Measurements from ENCODE around the gene PRKCE. TPM values are rescaled to one million over a fixed set of nuclear protein-coding genes. Genes with fewer than 3 reads are reported as not detected.

Gene PRKCE
- total and polyA plus RNA-seq, 2 donors (not counting 3 experiments of a cell fraction or from before 2014, with no cell fraction given): 27.9 to 33.9 TPM

- Histone ChIP-seq H3K9me1 (replicated peaks; ENCODE audit: control insufficient read depth, extremely low read depth, insufficient read depth, low read length) (no peaks in the 10 kb centered on the region), H3K4me2 (ENCODE audit: insufficient read depth, low read length) (no peak overlapping the region), H3K36me3 (ENCODE audit: control insufficient read depth in 2 of 2, extremely low read depth in 1 of 2, insufficient read depth in 2 of 2, low read length in 2 of 2) (no peaks in the 10 kb centered on the region), H4K20me1 (replicated peaks; ENCODE audit: control insufficient read depth, extremely low read depth, insufficient read depth, low read length) (no peaks in the 10 kb centered on the region), H2AFZ (ENCODE audit: low read depth, low read length) (no peak overlapping the region), H3K79me2 (ENCODE audit: control insufficient read depth, insufficient read depth, low read length) (no peaks in the 10 kb centered on the region), H3K27me3 (ENCODE audit: control insufficient read depth in 2 of 2, insufficient read depth in 2 of 2, low read length in 2 of 2) (no peaks in the 10 kb centered on the region), H3K4me1 (ENCODE audit: control insufficient read depth, extremely low read depth, insufficient read depth, low read length) (peaks cover 29% of the 10 kb centered on the region), H3K4me3 (replicated peaks in 1 of 3; ENCODE audit: insufficient read depth in 1 of 3, low read depth in 1 of 3, low read length in 3 of 3) (no peak overlapping the region), H3K9ac (replicated peaks; ENCODE audit: extremely low read depth, insufficient read depth, low read length) (no peak overlapping the region), H3K27ac (ENCODE audit: insufficient read depth, low read depth, low read length) (no peak overlapping the region), H3K9me3 (replicated peaks; ENCODE audit: control insufficient read depth, insufficient read depth, low read length) (no peaks in the 10 kb centered on the region)
- dilution Hi-C loops (cut with MboI; ENCODE audit: extremely low pct_ligation_motif_present, low sequenced_read_pairs) (no loop called here), intact Hi-C loops (cut with micrococcal nuclease) (no loop called here)
- POLR2A ChIA-PET: no interaction called here
- BruUV-seq (replicated peaks): no TSS peak
- CTCF ChIA-PET: interaction anchor here (2.1 kb wide), 1 partner anchor 13 kb away, joined by 8 read pairs; no protein-coding TSS in a partner anchor
- DNase-seq (ENCODE audit: low read depth, low spot score) (no peak), FAIRE-seq (no peak)
- TF ChIP-seq MYC (IDR thresholded peaks at IDR 0.05; ENCODE audit: low read depth, low read length): no peak
- TF ChIP-seq POLR2A (IDR thresholded peaks at IDR 0.05; ENCODE audit: low read depth, low read length): no peak
- TF ChIP-seq POLR2AphosphoS5 (IDR thresholded peaks at IDR 0.05; ENCODE audit: insufficient read depth, low read depth, low read length): no peak
- TF ChIP-seq FOS (IDR thresholded peaks at IDR 0.05; ENCODE audit: borderline replicate concordance, insufficient read depth, low read length): no peak
- TF ChIP-seq JUN (IDR thresholded peaks at IDR 0.05; ENCODE audit: borderline replicate concordance, insufficient read depth, insufficient read length, low read depth): no peak
- no peak for TF ChIP-seq MAX (IDR thresholded peaks at IDR 0.05; ENCODE audit: insufficient read depth, insufficient read length)
- TF ChIP-seq EZH2 (IDR thresholded peaks at IDR 0.05; ENCODE audit: borderline replicate concordance, low read depth, low read length, severe bottlenecking): no peak
- no peak for TF ChIP-seq GATA2 (IDR thresholded peaks at IDR 0.05; ENCODE audit: insufficient read depth, insufficient read length, low read depth, low read length)
- no peak for TF ChIP-seq CTCF (IDR thresholded peaks at IDR 0.05; ENCODE audit: extremely low read depth in 1 of 2, insufficient read depth in 1 of 2, low read depth in 1 of 2, low read length in 2 of 2)
Observed at GRCh38 chr2:46042711-46043110, 391.2 kb downstream of the PRKCE start.
